Endothelial cell of umbilical vein (primary cell): ENCODE results near the gene ADAM29. TPM values are rescaled to one million over a fixed set of nuclear protein-coding genes. Genes with fewer than 3 reads are reported as not detected.

ENCODE experiments used
- BruUV-seq: library from RNA; stranded (reverse); fragments of 400-500 nt; replicated peaks from 2 replicates; lab custom pipeline; 2021; lab: Mats Ljungman, UMichigan
- CTCF ChIA-PET: fragments of 300-600, 350-600 bp; sonication (Branson Sonifier 250); formaldehyde crosslinking; loops from one replicate; lab custom pipeline; 2021; ENCODE audit warnings: antibody characterized with exemption, inconsistent platforms; lab: Charles Lee
- POLR2A ChIA-PET: fragments of 300-600, 350-600 bp; sonication (Branson Sonifier 250); formaldehyde crosslinking; loops from one replicate; lab custom pipeline; 2021; ENCODE audit warnings: antibody characterized with exemption, inconsistent platforms; lab: Charles Lee
- DNase-seq: peaks from one replicate; pipeline ENCODE4 v3.0.0-alpha.2; 2011; ENCODE audit warnings: low read depth, low spot score
- FAIRE-seq: peaks from 2 replicates; lab custom pipeline; 2011; peaks lifted over from hg19 to GRCh38; lab: Jason Lieb, UNC
- H2AFZ ChIP-seq: 2 replicates; pipeline ENCODE4 v1.6.0; 2012; ENCODE audit warnings: low read depth, low read length, control low read depth, inconsistent platforms
- H3K27ac ChIP-seq: 2 replicates; pipeline ENCODE4 v1.5.1; 2011; ENCODE audit warnings: low read depth, mild to moderate bottlenecking, control low read depth, low read length, moderate library complexity; ENCODE audit not compliant: insufficient read depth
- H3K27me3 ChIP-seq, 2 experiments: 2 replicates each; pipeline versions ENCODE4 v1.6.0 to v1.6.1; 2011; ENCODE audit warnings: low read length in 2 of 2, mixed read lengths in 1 of 2; ENCODE audit not compliant: control insufficient read depth in 2 of 2, insufficient read depth in 2 of 2
- H3K36me3 ChIP-seq, 2 experiments: 2 replicates in 1 of 2; 3 replicates in 1 of 2; pipeline ENCODE4 v1.5.1; 2011; ENCODE audit warnings: low read length in 2 of 2, mild to moderate bottlenecking in 1 of 2, moderate library complexity in 1 of 2; ENCODE audit not compliant: control insufficient read depth in 2 of 2, insufficient read depth in 2 of 2; ENCODE audit errors: extremely low read depth in 1 of 2
- H3K4me1 ChIP-seq: 3 replicates; pipeline ENCODE4 v1.5.1; 2011; ENCODE audit warnings: mild to moderate bottlenecking, low read length; ENCODE audit not compliant: control insufficient read depth, insufficient read depth; ENCODE audit errors: extremely low read depth
- H3K4me2 ChIP-seq: 2 replicates; pipeline ENCODE4 v1.6.1; 2011; ENCODE audit warnings: low read length, control low read depth, mixed read lengths; ENCODE audit not compliant: insufficient read depth
- H3K4me3 ChIP-seq, 3 experiments: fragments of 200-600 bp in 1 of 3; sonication (generic), shearing (Covaris generic) in 1 of 3; replicated peaks in 1 of 3; 2 replicates each; pipeline ENCODE4 v1.5.1; 2011 to 2016; ENCODE audit warnings: control low read depth in 3 of 3, low read length in 3 of 3, mild to moderate bottlenecking in 2 of 3, inconsistent platforms in 1 of 3, low read depth in 1 of 3, moderate library complexity in 1 of 3; ENCODE audit not compliant: insufficient read depth in 1 of 3
- H3K79me2 ChIP-seq: 2 replicates; pipeline ENCODE4 v1.6.0; 2012; ENCODE audit warnings: low read length, inconsistent platforms; ENCODE audit not compliant: control insufficient read depth, insufficient read depth
- H3K9ac ChIP-seq: replicated peaks from 2 replicates; pipeline ENCODE3; 2011; ENCODE audit warnings: low read length, control low read depth; ENCODE audit not compliant: insufficient read depth; ENCODE audit errors: extremely low read depth
- H3K9me1 ChIP-seq: replicated peaks from 3 replicates; pipeline ENCODE4 v1.6.0; 2011; ENCODE audit warnings: mild to moderate bottlenecking, low read length; ENCODE audit not compliant: control insufficient read depth, insufficient read depth; ENCODE audit errors: extremely low read depth
- H3K9me3 ChIP-seq: replicated peaks from 2 replicates; pipeline ENCODE4 v1.5.1; 2012; ENCODE audit warnings: low read length, inconsistent platforms; ENCODE audit not compliant: control insufficient read depth, insufficient read depth
- H4K20me1 ChIP-seq: replicated peaks from 2 replicates; pipeline ENCODE3; 2011; ENCODE audit warnings: mild to moderate bottlenecking, low read length; ENCODE audit not compliant: control insufficient read depth, insufficient read depth; ENCODE audit errors: extremely low read depth
- EZH2 ChIP-seq: IDR thresholded peaks from 2 replicates; pipeline ENCODE4 v1.6.1; 2012; ENCODE audit warnings: borderline replicate concordance, low read depth, mild to moderate bottlenecking, moderate library complexity, low read length, inconsistent platforms; ENCODE audit not compliant: severe bottlenecking
- FOS ChIP-seq: IDR thresholded peaks from 2 replicates; pipeline ENCODE4 v1.6.1; 2011; ENCODE audit warnings: mild to moderate bottlenecking, low read length, moderate library complexity, borderline replicate concordance; ENCODE audit not compliant: insufficient read depth
- GATA2 ChIP-seq: IDR thresholded peaks from 2 replicates; pipeline ENCODE4 v1.7.0; 2011; ENCODE audit warnings: low read depth, mild to moderate bottlenecking, moderate library complexity, mixed read lengths, low read length; ENCODE audit not compliant: insufficient read length, insufficient read depth
- JUN ChIP-seq: IDR thresholded peaks from 2 replicates; pipeline ENCODE4 v1.6.1; 2011; ENCODE audit warnings: borderline replicate concordance, low read depth; ENCODE audit not compliant: insufficient read length, insufficient read depth
- MYC ChIP-seq: IDR thresholded peaks from one replicate; pipeline ENCODE4 v1.6.1; 2011; ENCODE audit warnings: mild to moderate bottlenecking, low read depth, low read length
- POLR2A ChIP-seq: IDR thresholded peaks from 2 replicates; pipeline ENCODE4 v1.6.1; 2012; ENCODE audit warnings: low read depth, mild to moderate bottlenecking, control low read depth, low read length
- POLR2AphosphoS5 ChIP-seq: IDR thresholded peaks from 2 replicates; pipeline ENCODE4 v1.6.1; 2012; ENCODE audit warnings: low read depth, mild to moderate bottlenecking, control low read depth, low read length, moderate library complexity; ENCODE audit not compliant: insufficient read depth
- dilution Hi-C: fragments of 300-500 bp; cut with MboI; formaldehyde crosslinking; loops from one replicate; pipeline ENCODE4 v1.15.0; 2019; ENCODE audit warnings: low sequenced_read_pairs; ENCODE audit not compliant: extremely low pct_ligation_motif_present
- intact Hi-C: fragments of 100-400 bp; cut with micrococcal nuclease; formaldehyde crosslinking; loops from one replicate; pipeline ENCODE4 v1.10.0; 2022
- polyA plus RNA-seq, 4 experiments: library from polyadenylated mRNA; depleted of rRNA in 3 of 4; stranded (reverse) in 3 of 4; unstranded in 1 of 4; fragments of >200 nt; gene quantifications; 2 replicates each; pipeline versions ENCODE4 v1.2.1 to v1.2.3, GENCODE V29; 2011 to 2012; ENCODE audit warnings: missing spikeins in 1 of 4
- total RNA-seq: library from RNA; stranded (reverse); gene quantifications from 2 replicates; pipeline ENCODE4 v1.2.3, GENCODE V29; 2021
- TF ChIP-seq, protein P1 (sequence below), 2 donors: IDR thresholded peaks; 1 replicate in 1 of 2; 2 replicates in 1 of 2; pipeline ENCODE4 v1.5.1; 2011; ENCODE audit warnings: low read length in 2 of 2, mild to moderate bottlenecking in 2 of 2, moderate library complexity in 2 of 2, control low read depth in 1 of 2, inconsistent platforms in 1 of 2, low read depth in 1 of 2; ENCODE audit not compliant: insufficient read depth in 1 of 2; ENCODE audit errors: extremely low read depth in 1 of 2
- TF ChIP-seq, protein P2 (sequence below): IDR thresholded peaks from 2 replicates; pipeline ENCODE4 v1.6.1; 2011; ENCODE audit not compliant: insufficient read depth, insufficient read length

ADAM29 gene
- total and polyA plus RNA-seq, 2 donors (not counting 3 experiments of a cell fraction or from before 2014, with no cell fraction given), result not detected

DNA sequence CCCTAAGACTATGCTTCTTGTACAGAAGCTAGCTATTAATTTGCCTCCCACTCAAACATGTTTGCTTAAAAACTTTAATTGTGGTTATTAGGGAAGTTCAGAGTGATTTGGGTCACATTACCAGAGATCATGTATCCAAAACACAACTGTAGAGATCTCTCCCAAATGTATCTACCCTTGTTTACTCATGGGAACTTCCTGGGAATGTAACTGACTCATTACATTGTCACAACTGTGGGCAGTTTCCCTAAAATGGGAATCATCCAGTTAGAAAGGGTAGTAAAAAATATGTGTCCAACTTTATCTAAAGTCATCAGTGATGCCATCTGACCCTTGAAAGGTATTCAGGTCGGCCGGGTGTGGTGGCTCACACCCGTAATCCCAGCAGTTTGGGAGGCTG lies 48.8 kb upstream of the ADAM29 start:
- POLR2A ChIA-PET, result no interaction called here
- H3K9ac ChIP-seq, result no peak overlapping the region
- H3K4me3 ChIP-seq, result no peak overlapping the region
- H2AFZ ChIP-seq, result no peak overlapping the region
- no peaks in the 10 kb centered on the region for H3K4me1 ChIP-seq
- no peaks in the 10 kb centered on the region for H3K27me3 ChIP-seq
- no peak overlapping the region for H3K4me2 ChIP-seq
- TF ChIP-seq, protein P1, sequence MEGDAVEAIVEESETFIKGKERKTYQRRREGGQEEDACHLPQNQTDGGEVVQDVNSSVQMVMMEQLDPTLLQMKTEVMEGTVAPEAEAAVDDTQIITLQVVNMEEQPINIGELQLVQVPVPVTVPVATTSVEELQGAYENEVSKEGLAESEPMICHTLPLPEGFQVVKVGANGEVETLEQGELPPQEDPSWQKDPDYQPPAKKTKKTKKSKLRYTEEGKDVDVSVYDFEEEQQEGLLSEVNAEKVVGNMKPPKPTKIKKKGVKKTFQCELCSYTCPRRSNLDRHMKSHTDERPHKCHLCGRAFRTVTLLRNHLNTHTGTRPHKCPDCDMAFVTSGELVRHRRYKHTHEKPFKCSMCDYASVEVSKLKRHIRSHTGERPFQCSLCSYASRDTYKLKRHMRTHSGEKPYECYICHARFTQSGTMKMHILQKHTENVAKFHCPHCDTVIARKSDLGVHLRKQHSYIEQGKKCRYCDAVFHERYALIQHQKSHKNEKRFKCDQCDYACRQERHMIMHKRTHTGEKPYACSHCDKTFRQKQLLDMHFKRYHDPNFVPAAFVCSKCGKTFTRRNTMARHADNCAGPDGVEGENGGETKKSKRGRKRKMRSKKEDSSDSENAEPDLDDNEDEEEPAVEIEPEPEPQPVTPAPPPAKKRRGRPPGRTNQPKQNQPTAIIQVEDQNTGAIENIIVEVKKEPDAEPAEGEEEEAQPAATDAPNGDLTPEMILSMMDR (IDR thresholded peaks at IDR 0.05; ENCODE audit: extremely low read depth in 1 of 2, insufficient read depth in 1 of 2, low read depth in 1 of 2, low read length in 2 of 2), result no peak
- TF ChIP-seq MYC, result no peak
- no peak for TF ChIP-seq GATA2
- TF ChIP-seq JUN, result no peak
- TF ChIP-seq, protein P2, sequence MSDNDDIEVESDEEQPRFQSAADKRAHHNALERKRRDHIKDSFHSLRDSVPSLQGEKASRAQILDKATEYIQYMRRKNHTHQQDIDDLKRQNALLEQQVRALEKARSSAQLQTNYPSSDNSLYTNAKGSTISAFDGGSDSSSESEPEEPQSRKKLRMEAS, result no peak
- FAIRE-seq, result no peak
- H3K9me3 ChIP-seq, result peaks cover 4% of the 10 kb centered on the region
- H3K36me3 ChIP-seq, result no peaks in the 10 kb centered on the region
- CTCF ChIA-PET, result no interaction called here
- no peak overlapping the region for H3K27ac ChIP-seq
- H4K20me1 ChIP-seq, result no peaks in the 10 kb centered on the region
- intact Hi-C loops (no loop called here), dilution Hi-C loops (no loop called here)
- no peaks in the 10 kb centered on the region for H3K79me2 ChIP-seq
- no peak for DNase-seq
- no peaks in the 10 kb centered on the region for H3K9me1 ChIP-seq
- BruUV-seq, result no TSS peak

GRCh38 chr4:174870311-174870710 lies 47.8 kb upstream of the ADAM29 start:
- ChIA-PET POLR2A (no interaction called here), CTCF (no interaction called here)
- dilution Hi-C loops (no loop called here), intact Hi-C loops (no loop called here)
- no peak overlapping the region for H2AFZ ChIP-seq
- no peak overlapping the region for H3K4me3 ChIP-seq
- no peak overlapping the region for H3K4me2 ChIP-seq
- H3K4me1 ChIP-seq, result no peaks in the 10 kb centered on the region
- no peak overlapping the region for H3K27ac ChIP-seq
- no peaks in the 10 kb centered on the region for H3K36me3 ChIP-seq
- FAIRE-seq (no peak), DNase-seq (no peak)
- BruUV-seq, result no TSS peak
- H4K20me1 ChIP-seq, result no peaks in the 10 kb centered on the region
- H3K27me3 ChIP-seq, result no peaks in the 10 kb centered on the region
- no peak for TF ChIP-seq GATA2
- TF ChIP-seq MYC, result no peak
- no peak for TF ChIP-seq EZH2
- TF ChIP-seq, protein P2, result no peak
- TF ChIP-seq, protein P1 (IDR thresholded peaks at IDR 0.05; ENCODE audit: extremely low read depth in 1 of 2, insufficient read depth in 1 of 2, low read depth in 1 of 2, low read length in 2 of 2), result no peak
- TF ChIP-seq JUN, result no peak
- no peak for TF ChIP-seq POLR2AphosphoS5
- TF ChIP-seq POLR2A, result no peak
- no peak for TF ChIP-seq FOS
- H3K9me3 ChIP-seq, result peaks cover 4% of the 10 kb centered on the region
- H3K9me1 ChIP-seq, result no peaks in the 10 kb centered on the region
- no peaks in the 10 kb centered on the region for H3K79me2 ChIP-seq
- H3K9ac ChIP-seq, result no peak overlapping the region
